A673 (cell line): ENCODE measurements around the gene SBK1. TPM values are rescaled to one million over a fixed set of nuclear protein-coding genes. Genes with fewer than 3 reads are reported as not detected.

Experiments used
- BruUV-seq: library from RNA; stranded (reverse); fragments of 400-500 nt; replicated peaks from 2 replicates; lab custom pipeline; 2021; lab: Mats Ljungman, UMichigan
- CTCF ChIA-PET: fragments of 300-600 bp; sonication (Branson Sonifier 250); formaldehyde crosslinking; loops from one replicate; lab custom pipeline; 2022; ENCODE audit warnings: antibody characterized with exemption; lab: Charles Lee
- POLR2A ChIA-PET: fragments of 300-600 bp; sonication (Branson Sonifier 250); formaldehyde crosslinking; loops from one replicate; lab custom pipeline; 2022; ENCODE audit warnings: antibody characterized with exemption; ENCODE audit not compliant: low non-redundant PET; lab: Charles Lee
- DNase-seq: peaks from one replicate; pipeline ENCODE4 v3.0.0-alpha.2; 2015; ENCODE audit warnings: low spot score
- H3K27ac ChIP-seq: fragments of 200-600 bp; sonication (generic); 2 replicates; pipeline ENCODE4 v1.5.1; 2016; ENCODE audit warnings: mixed run types, low read depth, mild to moderate bottlenecking, mixed read lengths, antibody characterized with exemption, low read length; ENCODE audit not compliant: poor library complexity, severe bottlenecking
- H3K27me3 ChIP-seq: fragments of 200-600 bp; sonication (generic); replicated peaks from 2 replicates; pipeline ENCODE4 v1.6.1; 2017; ENCODE audit warnings: mixed run types, low read depth, mild to moderate bottlenecking, mixed read lengths, antibody characterized with exemption, low read length; ENCODE audit not compliant: insufficient read depth, poor library complexity
- H3K36me3 ChIP-seq: fragments of 200-600 bp; sonication (generic); 2 replicates; pipeline ENCODE4 v1.6.1; 2016; ENCODE audit warnings: mixed run types, mild to moderate bottlenecking, mixed read lengths, antibody characterized with exemption, low read length; ENCODE audit not compliant: insufficient read depth, poor library complexity, severe bottlenecking
- H3K4me1 ChIP-seq: fragments of 200-600 bp; sonication (generic); 2 replicates; pipeline ENCODE4 v1.6.1; 2017; ENCODE audit warnings: mixed run types, mild to moderate bottlenecking, mixed read lengths, antibody characterized with exemption, low read length; ENCODE audit not compliant: insufficient read depth, poor library complexity, severe bottlenecking
- H3K4me3 ChIP-seq: fragments of 200-600 bp; sonication (generic); 2 replicates; pipeline ENCODE4 v1.5.1; 2016; ENCODE audit warnings: low read depth, mixed run types, mild to moderate bottlenecking, mixed read lengths, low read length; ENCODE audit not compliant: poor library complexity, severe bottlenecking
- H3K9me3 ChIP-seq: fragments of 200-600 bp; sonication (generic); 2 replicates; pipeline ENCODE4 v1.6.1; 2016; ENCODE audit warnings: mixed run types, low read depth, mild to moderate bottlenecking, mixed read lengths, antibody characterized with exemption, low read length; ENCODE audit not compliant: poor library complexity, severe bottlenecking
- CTCF ChIP-seq: fragments of 300-800, 200-600 bp; sonication (generic); conservative IDR thresholded peaks from 2 replicates; pipeline ENCODE4 v1.5.1; 2017; ENCODE audit warnings: low read depth, mild to moderate bottlenecking, antibody characterized with exemption, low read length, moderate library complexity, mixed read lengths
- EZH2 ChIP-seq: fragments of 200-600 bp; sonication (generic); IDR thresholded peaks from 2 replicates; pipeline ENCODE4 v1.6.1; 2017; ENCODE audit warnings: borderline replicate concordance, low read depth, mild to moderate bottlenecking, mixed read lengths, antibody characterized with exemption, low read length; ENCODE audit not compliant: poor library complexity, severe bottlenecking
- intact Hi-C: fragments of 100-400 bp; cut with micrococcal nuclease; formaldehyde crosslinking; loops from one replicate; pipeline ENCODE4 v1.10.0; 2022; ENCODE audit not compliant: unreplicated experiment
- total RNA-seq: library from RNA; stranded (reverse); gene quantifications from 2 replicates; pipeline ENCODE4 v1.2.3, GENCODE V29; 2021

Gene SBK1
- total RNA-seq, 1 experiment from 2014 or later: 22.2 TPM

GRCh38 chr16:28285649-28286048, 6.7 kb upstream of the SBK1 start:
- no peaks in the 10 kb centered on the region for H3K9me3 ChIP-seq
- DNase-seq: no peak
- CTCF ChIA-PET: no interaction called here
- no peaks in the 10 kb centered on the region for H3K36me3 ChIP-seq
- no peak overlapping the region for H3K4me3 ChIP-seq
- POLR2A ChIA-PET: no interaction called here
- no peaks in the 10 kb centered on the region for H3K4me1 ChIP-seq
- BruUV-seq: no TSS peak
- intact Hi-C loops: no loop called here
- no peak for TF ChIP-seq EZH2
- no peak for TF ChIP-seq CTCF
- no peaks in the 10 kb centered on the region for H3K27me3 ChIP-seq
- H3K27ac ChIP-seq: no peak overlapping the region

- no peak overlapping the region for H3K27ac ChIP-seq
- H3K27me3 ChIP-seq: no peaks in the 10 kb centered on the region
- no peaks in the 10 kb centered on the region for H3K36me3 ChIP-seq
- no peaks in the 10 kb centered on the region for H3K4me1 ChIP-seq
- POLR2A ChIA-PET: no interaction called here
- no peak for TF ChIP-seq CTCF
- TF ChIP-seq EZH2: no peak
- no peak for DNase-seq
- no peaks in the 10 kb centered on the region for H3K9me3 ChIP-seq
- no peak overlapping the region for H3K4me3 ChIP-seq
- no TSS peak for BruUV-seq
- intact Hi-C loops: no loop called here
- CTCF ChIA-PET: no interaction called here
These were observed 4.2 kb upstream of the SBK1 start for GRCh38 chr16:28288114-28288513.

GRCh38 chr16:28289048-28289447, 3.3 kb upstream of the SBK1 start:
- Histone ChIP-seq H3K36me3 (no peaks in the 10 kb centered on the region), H3K4me3 (no peak overlapping the region), H3K9me3 (no peaks in the 10 kb centered on the region), H3K27ac (no peak overlapping the region), H3K4me1 (no peaks in the 10 kb centered on the region), H3K27me3 (no peaks in the 10 kb centered on the region)
- TF ChIP-seq EZH2: no peak
- TF ChIP-seq CTCF: no peak
- BruUV-seq: no TSS peak
- CTCF ChIA-PET: no interaction called here
- DNase-seq: no peak
- POLR2A ChIA-PET: no interaction called here
- intact Hi-C loops: no loop called here
